Measurements from ENCODE around the gene APBB2.

DNA sequence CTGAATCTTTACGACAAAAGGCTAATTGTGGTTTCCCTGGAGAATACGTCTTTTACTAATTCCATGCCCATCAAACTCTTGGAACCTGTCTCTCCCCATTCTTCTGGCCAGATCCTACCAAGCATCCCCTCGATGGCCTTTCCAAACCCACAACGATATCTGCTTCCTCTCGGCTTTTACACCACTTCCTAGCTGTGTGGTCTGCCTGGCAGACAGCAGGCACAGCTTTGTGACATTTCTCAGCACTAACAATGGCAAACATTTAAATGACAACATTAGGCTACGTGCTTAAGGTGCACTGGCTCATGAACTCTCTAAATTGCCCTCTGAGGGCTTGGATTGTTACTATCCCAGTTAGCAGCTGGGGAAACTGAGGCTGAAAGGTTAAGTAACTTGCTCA is 323.6 kb downstream of the APBB2 start:
- TF ChIP-seq EP300 (IDR thresholded peaks at IDR 0.05) (no peak), POLR2A (IDR thresholded peaks at IDR 0.05) (no peak)
- TF ChIP-seq, protein P1, sequence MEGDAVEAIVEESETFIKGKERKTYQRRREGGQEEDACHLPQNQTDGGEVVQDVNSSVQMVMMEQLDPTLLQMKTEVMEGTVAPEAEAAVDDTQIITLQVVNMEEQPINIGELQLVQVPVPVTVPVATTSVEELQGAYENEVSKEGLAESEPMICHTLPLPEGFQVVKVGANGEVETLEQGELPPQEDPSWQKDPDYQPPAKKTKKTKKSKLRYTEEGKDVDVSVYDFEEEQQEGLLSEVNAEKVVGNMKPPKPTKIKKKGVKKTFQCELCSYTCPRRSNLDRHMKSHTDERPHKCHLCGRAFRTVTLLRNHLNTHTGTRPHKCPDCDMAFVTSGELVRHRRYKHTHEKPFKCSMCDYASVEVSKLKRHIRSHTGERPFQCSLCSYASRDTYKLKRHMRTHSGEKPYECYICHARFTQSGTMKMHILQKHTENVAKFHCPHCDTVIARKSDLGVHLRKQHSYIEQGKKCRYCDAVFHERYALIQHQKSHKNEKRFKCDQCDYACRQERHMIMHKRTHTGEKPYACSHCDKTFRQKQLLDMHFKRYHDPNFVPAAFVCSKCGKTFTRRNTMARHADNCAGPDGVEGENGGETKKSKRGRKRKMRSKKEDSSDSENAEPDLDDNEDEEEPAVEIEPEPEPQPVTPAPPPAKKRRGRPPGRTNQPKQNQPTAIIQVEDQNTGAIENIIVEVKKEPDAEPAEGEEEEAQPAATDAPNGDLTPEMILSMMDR (IDR thresholded peaks at IDR 0.05), result no peak
